SK-N-SH (cell line): ENCODE results near the gene IRAK1BP1.

Source experiments
- EP300 ChIP-seq, 2 experiments: IDR thresholded peaks; 2 replicates each; pipeline versions ENCODE4 v1.4.0 to v1.6.1; 2012; ENCODE audit warnings: borderline replicate concordance in 1 of 2, low read depth in 1 of 2, low read length in 1 of 2
- FOXM1 ChIP-seq: IDR thresholded peaks from 2 replicates; pipeline ENCODE4 v1.4.0; 2012; ENCODE audit warnings: low read depth, mild to moderate bottlenecking
- MAX ChIP-seq: IDR thresholded peaks from 2 replicates; pipeline ENCODE4 v1.4.0; 2012; ENCODE audit warnings: low read depth
- NRF1 ChIP-seq: IDR thresholded peaks from 2 replicates; pipeline ENCODE4 v1.6.1; 2012; ENCODE audit warnings: low read depth, mild to moderate bottlenecking, low read length
- POLR2AphosphoS5 ChIP-seq: IDR thresholded peaks from 2 replicates; pipeline ENCODE4 v1.6.1; 2012; ENCODE audit warnings: low read depth, low read length
- SMC3 ChIP-seq: IDR thresholded peaks from 2 replicates; pipeline ENCODE4 v1.6.1; 2012; ENCODE audit warnings: low read depth, low read length, improper control_type of control experiment
- TF ChIP-seq, protein P1 (sequence below): fragments of 200-600 bp; sonication (generic); IDR thresholded peaks from 2 replicates; pipeline ENCODE4 v1.6.1; 2017; ENCODE audit warnings: antibody characterized with exemption, mild to moderate bottlenecking, moderate library complexity
- TF ChIP-seq, protein P2 (sequence below): fragments of 150-350 bp; IDR thresholded peaks from 2 replicates; pipeline ENCODE4 v1.6.1; 2017; ENCODE audit warnings: antibody characterized with exemption, low read length, low read depth, borderline replicate concordance
- TF ChIP-seq, protein P3 (sequence below): IDR thresholded peaks from 2 replicates; pipeline ENCODE4 v1.4.0; 2012; ENCODE audit warnings: low read depth, borderline replicate concordance
- TF ChIP-seq, protein P4 (sequence below): IDR thresholded peaks from 2 replicates; pipeline ENCODE4 v1.4.0; 2012; ENCODE audit warnings: low read depth, borderline replicate concordance

- TF ChIP-seq POLR2AphosphoS5 (no peak), NRF1 (no peak), FOXM1 (no peak), EP300 (IDR thresholded peaks at IDR 0.05; ENCODE audit: borderline replicate concordance in 1 of 2, low read depth in 1 of 2, low read length in 1 of 2) (no peak), MAX (no peak), SMC3 (no peak)
- TF ChIP-seq, protein P1, sequence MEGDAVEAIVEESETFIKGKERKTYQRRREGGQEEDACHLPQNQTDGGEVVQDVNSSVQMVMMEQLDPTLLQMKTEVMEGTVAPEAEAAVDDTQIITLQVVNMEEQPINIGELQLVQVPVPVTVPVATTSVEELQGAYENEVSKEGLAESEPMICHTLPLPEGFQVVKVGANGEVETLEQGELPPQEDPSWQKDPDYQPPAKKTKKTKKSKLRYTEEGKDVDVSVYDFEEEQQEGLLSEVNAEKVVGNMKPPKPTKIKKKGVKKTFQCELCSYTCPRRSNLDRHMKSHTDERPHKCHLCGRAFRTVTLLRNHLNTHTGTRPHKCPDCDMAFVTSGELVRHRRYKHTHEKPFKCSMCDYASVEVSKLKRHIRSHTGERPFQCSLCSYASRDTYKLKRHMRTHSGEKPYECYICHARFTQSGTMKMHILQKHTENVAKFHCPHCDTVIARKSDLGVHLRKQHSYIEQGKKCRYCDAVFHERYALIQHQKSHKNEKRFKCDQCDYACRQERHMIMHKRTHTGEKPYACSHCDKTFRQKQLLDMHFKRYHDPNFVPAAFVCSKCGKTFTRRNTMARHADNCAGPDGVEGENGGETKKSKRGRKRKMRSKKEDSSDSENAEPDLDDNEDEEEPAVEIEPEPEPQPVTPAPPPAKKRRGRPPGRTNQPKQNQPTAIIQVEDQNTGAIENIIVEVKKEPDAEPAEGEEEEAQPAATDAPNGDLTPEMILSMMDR = no peak
- TF ChIP-seq, protein P2, sequence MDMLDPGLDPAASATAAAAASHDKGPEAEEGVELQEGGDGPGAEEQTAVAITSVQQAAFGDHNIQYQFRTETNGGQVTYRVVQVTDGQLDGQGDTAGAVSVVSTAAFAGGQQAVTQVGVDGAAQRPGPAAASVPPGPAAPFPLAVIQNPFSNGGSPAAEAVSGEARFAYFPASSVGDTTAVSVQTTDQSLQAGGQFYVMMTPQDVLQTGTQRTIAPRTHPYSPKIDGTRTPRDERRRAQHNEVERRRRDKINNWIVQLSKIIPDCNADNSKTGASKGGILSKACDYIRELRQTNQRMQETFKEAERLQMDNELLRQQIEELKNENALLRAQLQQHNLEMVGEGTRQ = no peak
- TF ChIP-seq, protein P3, sequence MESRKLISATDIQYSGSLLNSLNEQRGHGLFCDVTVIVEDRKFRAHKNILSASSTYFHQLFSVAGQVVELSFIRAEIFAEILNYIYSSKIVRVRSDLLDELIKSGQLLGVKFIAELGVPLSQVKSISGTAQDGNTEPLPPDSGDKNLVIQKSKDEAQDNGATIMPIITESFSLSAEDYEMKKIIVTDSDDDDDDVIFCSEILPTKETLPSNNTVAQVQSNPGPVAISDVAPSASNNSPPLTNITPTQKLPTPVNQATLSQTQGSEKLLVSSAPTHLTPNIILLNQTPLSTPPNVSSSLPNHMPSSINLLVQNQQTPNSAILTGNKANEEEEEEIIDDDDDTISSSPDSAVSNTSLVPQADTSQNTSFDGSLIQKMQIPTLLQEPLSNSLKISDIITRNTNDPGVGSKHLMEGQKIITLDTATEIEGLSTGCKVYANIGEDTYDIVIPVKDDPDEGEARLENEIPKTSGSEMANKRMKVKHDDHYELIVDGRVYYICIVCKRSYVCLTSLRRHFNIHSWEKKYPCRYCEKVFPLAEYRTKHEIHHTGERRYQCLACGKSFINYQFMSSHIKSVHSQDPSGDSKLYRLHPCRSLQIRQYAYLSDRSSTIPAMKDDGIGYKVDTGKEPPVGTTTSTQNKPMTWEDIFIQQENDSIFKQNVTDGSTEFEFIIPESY = no peak
- TF ChIP-seq, protein P4, sequence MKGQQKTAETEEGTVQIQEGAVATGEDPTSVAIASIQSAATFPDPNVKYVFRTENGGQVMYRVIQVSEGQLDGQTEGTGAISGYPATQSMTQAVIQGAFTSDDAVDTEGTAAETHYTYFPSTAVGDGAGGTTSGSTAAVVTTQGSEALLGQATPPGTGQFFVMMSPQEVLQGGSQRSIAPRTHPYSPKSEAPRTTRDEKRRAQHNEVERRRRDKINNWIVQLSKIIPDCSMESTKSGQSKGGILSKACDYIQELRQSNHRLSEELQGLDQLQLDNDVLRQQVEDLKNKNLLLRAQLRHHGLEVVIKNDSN = no peak
Observed at GRCh38 chr6:78829407-78829806, 37.9 kb upstream of the IRAK1BP1 start.
